HG03039 (cell line): ENCODE results near the gene SYNJ1.

ENCODE experiments used
- ATAC-seq: cut with Tn5 transposase; IDR thresholded peaks from one replicate; pipeline ENCODE4 v1.9.1; 2021; ENCODE audit warnings: mild to moderate bottlenecking, moderate library complexity; ENCODE audit not compliant: unreplicated experiment

SYNJ1 gene

DNA sequence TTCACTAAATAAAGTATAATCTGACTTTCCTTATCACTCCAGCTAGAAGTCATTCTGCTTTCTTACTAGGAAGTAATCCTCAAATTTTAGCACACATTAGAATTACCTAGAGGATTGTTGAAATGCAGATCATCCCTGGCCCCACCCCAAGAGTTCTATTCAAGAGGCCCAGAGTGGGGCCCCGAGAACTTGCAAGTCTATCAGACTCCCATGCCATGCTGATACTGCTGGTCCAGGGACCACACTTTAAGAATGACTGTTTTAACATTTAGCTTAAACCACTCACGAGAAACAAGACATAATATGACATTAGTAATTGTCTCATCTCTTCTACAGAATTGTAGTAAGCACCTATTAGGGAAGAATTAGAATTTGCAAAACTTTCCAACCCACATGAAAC, 7.7 kb upstream of the SYNJ1 start:
- ATAC-seq, result no peak

DNA sequence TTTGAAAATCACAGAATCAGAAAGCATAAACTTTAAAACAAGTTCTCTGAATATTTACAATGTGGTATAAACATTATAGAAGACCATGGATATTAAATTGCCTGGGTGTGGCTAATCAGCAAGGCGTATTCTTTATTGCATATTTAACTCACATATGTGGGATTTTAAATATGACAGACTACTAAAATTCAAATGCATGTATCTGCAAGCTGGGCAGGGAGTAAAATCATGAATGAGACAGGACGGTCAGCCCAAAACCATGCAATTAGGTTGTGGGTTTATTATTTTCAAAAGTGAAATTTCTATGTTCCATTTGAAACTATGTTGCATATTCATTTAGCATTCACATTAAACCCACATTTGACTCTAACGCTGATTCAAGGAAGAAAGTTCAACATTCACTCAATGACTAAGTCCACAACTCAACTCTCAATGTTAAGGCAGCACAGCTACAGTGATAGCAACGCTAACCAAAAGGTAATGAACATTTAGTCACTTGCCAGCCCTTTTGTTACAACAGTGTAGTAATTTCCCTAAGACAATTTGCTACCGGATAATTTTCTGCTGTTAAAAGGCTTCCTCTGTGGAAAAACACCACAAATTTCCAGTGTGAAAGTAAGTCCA, 6.3 kb upstream of the SYNJ1 start:
- no peak for ATAC-seq

DNA sequence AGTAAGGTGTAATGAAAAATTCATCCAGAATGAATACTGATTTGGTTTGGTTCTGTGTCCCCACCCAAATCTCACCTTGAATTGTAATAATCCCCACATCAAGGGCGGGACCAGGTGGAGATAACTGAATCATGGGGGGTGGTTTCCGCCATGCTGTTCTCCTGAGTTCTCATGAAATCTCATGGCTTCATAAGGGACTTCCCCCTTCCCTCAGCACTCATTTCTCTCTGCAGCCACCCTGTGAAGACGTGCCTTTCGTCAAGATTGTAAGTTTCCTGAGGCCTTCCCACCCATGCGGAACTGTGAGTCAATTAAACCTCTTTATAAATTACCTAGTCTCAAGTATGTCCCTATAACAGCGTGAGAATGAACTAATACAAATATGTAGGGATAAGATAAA, 5.5 kb upstream of the SYNJ1 start:
- no peak for ATAC-seq

DNA sequence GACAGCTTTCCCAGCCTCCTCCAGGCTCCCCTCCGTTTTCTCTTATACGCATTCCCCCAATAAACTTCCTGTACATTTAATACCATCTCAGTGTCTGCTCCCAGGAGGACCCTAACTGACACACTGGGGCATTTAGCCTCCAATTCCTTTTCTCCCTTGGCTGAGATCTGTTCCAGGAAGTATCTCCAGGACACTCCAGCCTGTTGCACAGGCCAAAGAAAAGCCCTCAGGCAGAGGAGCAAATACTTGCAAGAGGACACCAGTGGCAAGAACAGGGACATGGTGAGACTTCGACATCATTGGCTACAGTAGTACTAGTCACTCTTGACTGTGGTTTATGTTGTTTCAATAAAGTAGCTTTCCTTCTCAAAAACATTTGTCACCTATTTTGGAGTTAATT, 4.7 kb upstream of the SYNJ1 start:
- ATAC-seq, result no peak

DNA sequence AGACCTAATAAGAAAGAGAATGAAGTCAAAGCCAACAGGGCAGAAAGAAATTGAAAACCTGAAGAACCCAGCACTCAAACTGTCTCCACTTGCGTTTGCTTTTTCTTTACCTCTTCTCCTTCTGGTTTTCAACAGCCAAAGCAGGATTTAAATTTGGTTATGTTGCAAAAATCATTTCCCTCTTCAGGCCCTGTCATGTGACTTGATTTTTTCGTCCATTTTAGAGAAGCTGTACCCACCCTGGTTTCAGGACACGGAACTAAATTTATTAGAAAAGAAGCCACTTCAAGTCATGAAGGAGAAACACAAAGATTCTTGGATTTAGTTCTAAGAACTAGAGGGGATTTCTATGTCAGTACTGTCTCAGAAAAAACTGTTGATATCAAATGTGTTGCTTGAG, 1.0 kb upstream of the SYNJ1 start:
- ATAC-seq, result no peak

DNA sequence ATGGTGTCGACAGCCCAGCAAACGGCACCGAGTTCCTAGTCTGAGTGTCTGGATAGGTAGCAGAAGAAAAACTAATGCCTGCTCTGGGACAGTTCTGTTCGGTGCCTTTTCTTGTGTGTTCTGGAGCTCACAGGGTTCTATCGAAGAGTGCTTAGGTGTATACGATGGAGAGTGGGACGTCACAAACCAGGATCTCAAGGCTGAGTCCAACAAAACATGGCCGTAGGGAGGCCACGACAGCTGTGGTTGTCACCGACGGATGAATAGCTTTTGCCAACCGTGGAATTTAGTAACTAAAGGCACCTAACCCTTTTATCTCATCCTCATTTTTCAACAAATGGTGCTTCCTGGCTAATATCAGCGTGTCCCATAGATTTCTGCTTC, 635 bp upstream of the SYNJ1 start:
- ATAC-seq, result peak; percentile 2

DNA sequence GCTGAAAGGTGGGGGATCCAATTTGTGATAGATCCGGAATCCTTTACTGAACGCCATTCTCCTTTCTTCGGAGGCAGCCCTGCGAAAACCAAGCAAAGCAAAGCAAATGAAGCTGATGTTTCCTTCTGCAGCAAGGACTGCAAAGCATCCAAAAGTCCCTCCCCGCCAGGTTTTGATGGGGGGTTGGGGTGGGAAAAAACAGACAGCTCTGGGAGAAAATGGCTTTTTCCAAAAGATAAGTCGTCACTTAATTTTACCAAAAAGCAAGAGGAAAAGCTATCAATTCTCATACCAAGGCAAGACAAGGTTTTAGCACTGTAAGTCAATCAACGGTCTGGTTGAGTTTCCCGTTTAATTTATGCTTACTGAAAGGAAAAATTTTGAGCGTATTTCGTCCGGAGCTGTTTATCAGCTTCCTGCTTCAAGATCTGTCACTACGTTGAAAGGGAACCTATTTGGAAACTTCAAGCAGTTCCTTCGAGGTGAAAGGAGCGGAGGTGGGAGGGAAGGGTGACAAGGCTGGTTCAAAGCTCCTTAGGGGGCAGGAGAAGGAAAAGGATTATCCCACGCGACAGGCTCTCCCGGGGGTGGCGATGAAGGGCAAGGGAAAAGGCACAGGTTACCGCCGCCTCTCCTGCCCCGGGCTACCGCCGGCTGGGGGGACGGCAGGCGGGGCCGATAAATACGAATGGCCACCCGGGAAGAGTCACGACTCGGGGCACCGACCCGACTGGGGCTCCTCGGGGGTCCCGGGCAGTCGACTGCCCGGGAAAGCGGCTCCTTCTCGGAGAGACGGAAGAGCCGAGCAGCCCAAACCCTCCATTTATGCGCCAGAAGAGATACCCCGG, 750 bp downstream of the SYNJ1 start:
- peak; percentile 18 for ATAC-seq

DNA sequence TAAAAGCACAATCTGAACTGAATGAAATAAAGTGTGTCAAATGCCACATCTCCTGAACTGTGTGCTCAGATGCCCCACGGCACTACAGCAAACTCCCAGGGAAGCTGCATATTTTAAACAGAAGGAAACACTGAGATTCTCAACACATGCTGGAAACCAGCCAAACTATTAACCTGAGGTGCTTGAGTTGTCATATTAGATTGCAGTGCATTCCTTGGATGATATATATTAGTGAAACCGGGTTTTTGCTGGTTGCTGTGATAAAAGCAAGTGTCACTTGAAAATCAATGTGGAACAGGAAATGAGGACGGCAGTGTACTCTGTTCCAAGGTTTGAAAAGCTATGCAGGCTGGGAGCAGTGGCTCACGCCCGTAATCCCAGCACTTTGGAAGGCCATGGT, 8.7 kb downstream of the SYNJ1 start:
- ATAC-seq, result no peak

DNA sequence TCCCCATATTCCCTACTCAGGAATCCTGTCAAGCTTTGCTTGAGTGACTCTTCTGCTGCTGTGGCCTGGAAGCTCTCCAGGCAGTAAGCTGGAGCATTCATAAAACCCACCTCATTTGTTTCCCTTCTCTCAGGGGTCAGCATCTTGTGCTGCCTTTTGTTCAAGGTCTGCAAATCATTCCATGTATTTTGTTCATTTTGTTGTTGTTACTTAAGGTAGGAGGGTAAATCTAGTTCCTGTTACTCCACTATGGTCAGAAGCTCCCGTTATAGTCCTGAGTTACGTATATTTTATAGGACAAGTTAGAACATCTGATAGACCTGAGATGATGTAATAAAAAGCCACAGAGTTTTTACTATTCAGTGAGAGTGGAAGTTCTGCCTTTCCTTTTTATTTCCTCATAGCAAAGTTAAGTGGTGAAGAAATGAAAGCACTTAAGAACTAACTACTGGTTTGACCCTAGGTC, 9.9 kb downstream of the SYNJ1 start:
- ATAC-seq, result no peak

DNA sequence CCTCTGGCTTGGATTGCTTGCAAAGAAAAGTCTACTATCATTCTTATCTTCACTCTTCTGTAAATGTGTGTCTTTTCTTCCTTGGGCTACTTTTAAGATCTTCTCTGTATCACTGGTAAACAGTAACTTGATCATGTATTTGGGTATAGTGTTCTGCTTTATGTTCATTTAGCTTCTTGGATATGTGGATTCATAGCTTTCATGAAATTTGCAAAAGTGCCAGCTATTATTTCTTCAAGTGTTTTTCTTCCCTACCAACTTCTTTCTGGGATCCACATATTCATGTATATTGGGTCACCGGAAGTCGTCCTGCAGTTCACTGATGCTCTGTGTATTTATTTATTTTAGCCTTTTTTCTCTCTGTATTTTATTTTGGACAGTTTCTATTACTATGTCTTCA, 11.3 kb downstream of the SYNJ1 start:
- ATAC-seq, result no peak

DNA sequence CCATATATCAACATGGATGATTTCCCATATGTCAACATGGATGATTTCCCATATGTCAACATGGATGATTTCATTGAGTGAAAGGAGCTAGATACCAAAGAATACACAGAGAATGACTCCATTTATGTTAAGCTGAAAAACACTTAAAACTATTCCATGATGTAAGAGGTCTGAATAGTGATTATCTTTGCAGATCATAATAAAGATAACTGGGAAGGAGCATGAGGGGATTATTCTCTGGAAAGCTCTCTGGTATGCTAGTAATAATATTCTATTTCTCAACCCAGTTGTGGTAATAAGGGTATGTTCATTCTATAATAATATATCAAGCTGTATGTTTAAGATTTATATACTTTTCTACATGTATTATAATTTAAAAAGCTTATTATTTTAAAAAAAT, 14.1 kb downstream of the SYNJ1 start:
- ATAC-seq, result no peak

DNA sequence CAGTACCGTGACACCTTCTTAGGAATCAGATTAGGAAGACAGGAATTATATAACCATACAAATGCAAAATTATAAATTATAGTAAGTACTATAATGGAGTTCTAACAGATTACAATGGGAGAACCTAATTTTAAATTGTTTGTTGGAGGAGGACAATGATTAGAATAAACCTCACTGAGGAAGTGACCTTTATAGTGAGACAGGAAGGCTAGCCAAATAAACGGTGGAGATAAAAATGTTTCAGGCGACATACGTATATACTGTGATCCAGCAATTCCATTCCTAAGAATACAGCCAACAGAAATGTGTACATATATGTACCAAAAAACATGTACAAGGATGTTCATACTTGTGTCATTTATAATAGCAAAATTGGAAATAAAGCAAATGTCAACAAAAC, 15.2 kb downstream of the SYNJ1 start:
- no peak for ATAC-seq

DNA sequence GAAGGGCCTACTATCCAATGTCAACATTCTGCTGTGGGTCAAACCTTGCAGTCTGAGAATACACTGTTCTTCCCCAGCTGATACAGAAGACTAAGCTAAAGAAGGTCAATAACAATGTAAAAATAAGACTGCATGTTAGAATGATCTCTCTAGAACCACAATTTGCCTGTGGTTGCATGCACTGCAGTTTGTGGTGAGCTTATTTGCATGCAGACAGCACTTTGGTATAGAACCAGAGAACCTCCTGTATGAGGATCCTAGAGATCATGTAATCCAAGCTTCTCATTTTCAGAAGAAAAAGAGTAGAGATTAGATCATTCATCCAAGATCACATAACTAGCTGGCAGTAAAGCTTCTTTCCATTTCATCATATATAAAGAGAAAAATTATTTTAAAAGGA, 15.8 kb downstream of the SYNJ1 start:
- peak; percentile 99 for ATAC-seq

DNA sequence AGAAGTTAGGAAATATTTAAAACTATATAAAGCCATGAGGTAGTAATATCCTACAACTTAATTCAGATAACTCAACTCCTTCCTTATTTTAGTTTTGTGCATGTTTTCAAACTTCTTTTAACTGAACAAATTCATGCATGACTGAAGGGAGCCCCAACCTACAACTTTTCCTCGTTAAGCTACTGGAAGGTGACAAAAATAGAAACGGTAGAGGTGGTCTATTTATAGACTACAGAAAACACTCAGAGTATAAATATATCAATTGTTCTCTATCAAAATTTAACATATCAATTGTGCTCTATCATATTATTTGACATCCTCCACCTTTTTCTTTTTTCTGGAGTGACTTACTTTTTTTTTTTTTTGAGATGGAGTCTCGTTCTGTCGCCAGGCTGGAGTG, 16.8 kb downstream of the SYNJ1 start:
- no peak for ATAC-seq

DNA sequence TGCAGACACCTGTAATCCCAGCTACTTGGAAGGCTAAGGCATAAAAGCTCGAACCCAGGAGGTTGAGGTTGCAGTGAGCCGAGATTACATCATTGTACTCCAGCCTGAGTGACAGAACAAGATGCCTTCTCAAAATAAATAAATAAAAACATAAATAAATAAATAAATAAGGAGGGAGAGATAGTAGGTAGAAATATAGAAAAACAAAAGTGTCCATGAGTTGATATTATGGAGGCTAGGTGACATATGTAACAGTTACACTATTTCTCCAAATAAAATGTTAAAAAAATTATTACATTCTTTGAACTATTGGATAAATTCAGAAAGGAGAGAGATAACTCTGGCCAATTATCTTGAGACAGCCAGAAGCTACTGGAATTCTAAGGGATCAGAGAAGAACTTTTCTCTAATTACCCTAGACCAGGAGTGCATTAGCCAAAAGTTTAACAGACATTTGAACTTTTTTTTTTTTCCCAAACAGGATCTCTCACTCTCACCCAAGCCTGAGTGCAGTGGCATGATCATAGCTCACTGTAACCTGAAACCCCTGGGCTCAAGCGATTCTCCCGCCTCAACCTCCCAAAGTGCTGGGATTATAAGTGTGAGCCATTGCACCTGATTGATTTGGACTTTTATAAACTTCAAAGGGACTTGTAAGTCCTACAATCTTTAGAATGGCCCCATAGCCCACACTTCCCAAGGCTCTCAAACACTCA, 17.6 kb downstream of the SYNJ1 start:
- no peak for ATAC-seq

DNA sequence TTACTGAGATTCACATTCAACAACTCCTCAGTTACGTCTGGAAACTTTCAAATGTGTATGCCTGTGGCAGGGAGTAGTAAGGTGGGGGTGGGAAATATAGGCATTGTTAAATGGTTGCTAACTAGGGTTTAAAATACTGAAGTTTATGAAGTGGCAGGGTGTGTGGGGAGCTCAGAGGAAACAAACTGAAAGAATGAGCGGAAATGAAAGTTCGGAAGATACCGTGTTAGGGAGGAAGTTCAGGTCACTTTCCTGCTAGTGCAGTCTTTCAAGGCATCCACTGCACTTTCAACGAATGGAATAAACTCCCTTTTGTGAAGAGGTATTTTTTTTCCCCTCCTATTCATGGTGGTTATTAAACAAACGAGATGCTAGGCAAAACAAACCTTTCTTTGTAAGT, 19.7 kb downstream of the SYNJ1 start:
- ATAC-seq, result no peak

DNA sequence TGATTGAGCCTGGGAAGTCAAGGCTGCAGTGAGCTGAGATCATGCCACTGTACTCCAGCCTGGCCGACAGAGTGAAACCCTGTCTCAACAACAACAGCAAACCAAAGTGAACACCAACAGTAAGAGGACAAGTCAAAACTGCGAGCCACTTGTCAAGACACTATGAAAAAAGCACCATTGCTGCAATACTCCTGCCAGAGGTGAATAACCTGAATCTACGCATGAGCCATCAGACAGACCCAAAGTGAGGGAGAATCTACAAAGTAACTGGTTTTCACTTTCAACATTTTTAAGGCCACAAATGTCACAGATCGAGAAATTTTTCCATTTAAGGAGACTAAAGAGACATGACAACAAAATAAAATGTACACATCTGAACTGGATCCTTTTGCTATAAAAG, 21.9 kb downstream of the SYNJ1 start:
- no peak for ATAC-seq

DNA sequence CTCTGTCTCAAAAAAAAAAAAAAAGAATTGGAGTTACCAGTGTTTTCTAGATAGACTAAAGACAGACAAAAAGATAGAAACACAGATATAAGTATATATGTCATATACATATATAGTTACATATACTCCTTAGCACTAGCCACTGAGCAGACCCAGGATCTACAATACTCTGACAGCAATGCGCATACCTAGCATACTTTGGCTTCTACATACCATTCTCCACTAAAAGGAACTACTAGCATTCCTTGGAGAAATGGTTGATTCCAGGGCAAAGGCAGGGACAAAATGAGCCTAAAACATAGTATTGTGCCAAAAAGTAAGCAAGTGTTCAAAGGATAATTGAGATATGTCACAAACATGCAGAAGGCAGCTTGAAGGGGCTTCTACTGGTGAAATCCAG, 22.7 kb downstream of the SYNJ1 start:
- ATAC-seq, result no peak

DNA sequence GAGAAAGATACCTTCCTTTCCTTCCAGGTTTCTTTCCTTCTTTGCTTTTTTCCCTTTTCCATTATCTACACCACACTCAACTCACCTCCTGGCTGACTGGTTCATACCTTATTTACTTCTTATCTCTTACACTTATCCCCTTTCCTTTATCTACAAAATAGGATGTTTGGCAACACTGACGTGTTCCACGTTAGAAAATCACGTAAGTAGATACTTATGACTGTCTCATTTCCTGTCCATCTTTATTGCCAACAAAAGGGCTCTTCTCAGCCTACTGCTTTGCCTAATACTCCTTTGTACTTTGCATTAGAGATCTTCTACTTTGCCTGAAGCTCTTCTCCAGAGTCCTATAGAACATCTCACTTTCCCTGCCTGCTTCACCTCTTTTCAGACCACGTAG, 25.1 kb downstream of the SYNJ1 start:
- ATAC-seq, result no peak

DNA sequence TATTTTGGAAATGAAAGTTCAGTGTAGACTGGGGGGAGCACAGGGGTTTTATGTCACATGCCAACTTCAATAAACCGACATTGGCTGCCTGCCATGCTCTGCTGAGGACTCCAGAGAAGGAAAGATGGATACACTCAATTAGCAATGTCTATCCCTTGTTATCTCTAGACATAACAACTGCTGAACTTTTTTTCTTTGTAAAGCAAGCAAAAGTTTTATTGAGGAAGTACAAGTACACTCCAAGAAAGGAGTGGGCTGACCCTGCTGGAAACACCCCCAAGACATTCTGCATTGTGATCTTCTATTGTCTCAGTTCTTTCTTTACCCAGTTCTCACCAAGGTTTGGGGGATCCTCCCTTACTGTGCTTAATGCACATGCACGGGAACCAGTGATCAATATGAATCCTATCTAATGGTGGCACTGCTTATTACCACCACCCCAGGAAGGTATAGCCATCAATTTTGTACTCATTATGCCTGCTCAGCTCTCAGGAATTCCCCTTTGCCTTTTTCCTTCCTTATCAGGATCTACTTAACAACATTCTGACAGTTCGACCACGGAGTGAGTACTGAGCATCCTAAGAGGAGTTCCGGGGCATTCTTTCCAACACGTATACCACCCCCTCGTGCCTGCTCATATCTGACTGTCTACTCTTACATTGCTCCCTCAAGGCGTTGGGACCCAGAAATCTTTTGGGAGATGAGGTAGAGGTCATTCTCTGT, 28.7 kb downstream of the SYNJ1 start:
- no peak for ATAC-seq

DNA sequence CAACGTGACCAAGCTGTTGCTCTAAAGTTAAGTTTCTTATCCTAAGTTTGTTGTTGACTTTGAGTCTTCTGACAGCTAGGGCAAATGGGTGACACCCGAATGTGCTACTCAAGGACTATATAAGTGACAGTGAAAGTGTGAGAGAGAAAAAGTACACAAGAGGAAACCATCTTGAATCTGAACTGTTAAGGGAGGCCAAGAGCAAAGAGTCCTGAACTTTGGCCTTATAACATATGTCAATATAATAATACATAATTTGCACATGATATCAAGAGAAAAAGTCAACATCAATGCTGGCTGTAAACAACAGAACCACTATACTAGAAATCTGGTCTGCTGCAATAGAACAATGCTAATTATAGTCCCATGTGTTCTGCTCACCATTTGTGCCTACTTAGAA, 29.5 kb downstream of the SYNJ1 start:
- ATAC-seq, result no peak
